ENCODE data around the gene VSIR.
A peak's percentile ranks its signal among the peaks of the same experiment; 100 is the strongest.

The VSIR gene

DNA sequence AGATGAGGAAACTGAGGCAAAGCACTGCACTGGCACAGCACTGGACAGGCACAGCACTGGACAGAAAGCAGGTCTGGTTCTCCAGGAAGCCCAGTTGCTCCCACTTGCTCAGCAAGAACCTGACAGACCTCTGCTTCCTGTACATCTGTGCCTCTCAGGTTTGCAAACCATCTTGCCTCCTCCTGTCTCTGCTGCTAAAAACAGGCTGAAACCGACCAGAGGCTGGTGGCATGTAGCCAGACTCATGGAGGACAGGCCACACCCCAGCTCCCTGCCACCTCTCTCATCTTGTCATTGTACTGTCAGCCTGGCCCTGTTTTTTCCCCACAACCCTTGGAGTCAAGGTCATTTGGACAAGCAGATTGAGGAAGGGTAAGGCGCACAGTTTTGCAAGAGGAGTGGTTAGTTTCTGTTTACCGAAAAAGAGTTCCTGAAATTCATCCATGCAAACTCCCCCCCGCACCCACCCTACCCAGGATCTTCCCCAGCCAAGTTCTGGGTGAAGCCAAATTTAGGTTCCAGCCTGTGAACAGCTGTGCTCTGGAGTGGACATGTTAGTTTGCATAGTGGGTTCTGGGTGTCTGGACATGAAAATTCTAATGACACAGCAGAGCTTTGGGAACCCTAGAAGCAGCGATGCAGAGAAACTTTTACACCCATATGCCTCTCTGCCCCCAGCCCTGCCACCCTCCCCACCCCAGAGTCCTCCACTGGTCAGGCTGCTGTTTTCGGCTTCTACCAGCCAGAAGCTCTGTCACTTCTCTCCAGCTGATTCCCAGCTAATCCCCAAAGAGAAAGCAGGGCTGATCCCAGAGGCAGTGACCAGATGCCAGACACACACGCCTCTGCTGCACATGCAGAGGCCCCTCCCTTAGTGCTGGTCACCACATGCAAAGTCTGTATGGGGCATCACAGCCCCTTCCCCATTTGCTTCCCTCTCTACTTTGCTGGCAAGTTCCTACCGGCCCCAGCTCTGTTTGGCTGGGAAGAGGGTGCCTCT, 45.3 kb downstream of the VSIR start:
- no peak for DNase-seq (ENCODE audit: low read depth)

DNA sequence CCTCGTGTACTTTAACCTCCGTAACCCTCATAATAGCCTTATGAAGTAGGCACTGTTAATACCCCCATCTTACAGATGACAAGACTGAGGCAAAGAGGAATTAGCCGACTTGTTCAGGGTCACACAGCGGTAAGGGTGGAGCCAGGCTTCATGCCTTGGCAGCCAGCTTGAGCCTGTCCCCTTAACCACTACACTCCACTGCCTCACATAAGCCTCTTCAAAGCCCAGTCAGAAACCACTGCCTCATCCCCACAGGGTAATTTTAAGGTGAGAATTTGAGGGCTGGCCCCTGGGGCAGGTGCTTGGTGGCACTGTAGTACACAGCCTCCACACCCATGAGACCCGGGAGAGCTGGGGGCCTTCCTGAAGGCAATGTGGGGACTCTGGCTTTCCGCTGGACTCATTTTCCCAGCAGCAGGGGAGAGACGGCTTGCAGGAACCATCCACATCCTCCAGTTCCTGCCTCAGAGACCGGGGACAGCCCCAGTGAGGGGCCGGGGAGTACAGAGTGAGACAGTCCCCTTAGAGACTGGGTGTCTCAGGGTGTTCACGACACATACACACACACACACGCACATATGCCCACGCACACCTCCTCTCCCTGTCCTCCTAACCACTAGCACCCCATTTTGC, 46.1 kb downstream of the VSIR start:
- no peak for DNase-seq (ENCODE audit: low read depth)

GRCh38 chr10:71726580-71727104, 46.7 kb downstream of the VSIR start:
- DNase-seq (ENCODE audit: low read depth), result no peak

GRCh38 chr10:71725998-71726579, 47.2 kb downstream of the VSIR start:
- peak; percentile 53 for DNase-seq (ENCODE audit: low read depth)

- DNase-seq (ENCODE audit: low read depth), result no peak
Measured at GRCh38 chr10:71725249-71725648, 48.1 kb downstream of the VSIR start.

GRCh38 chr10:71724539-71724938, 48.8 kb downstream of the VSIR start:
- no peak for DNase-seq (ENCODE audit: low read depth)

DNA sequence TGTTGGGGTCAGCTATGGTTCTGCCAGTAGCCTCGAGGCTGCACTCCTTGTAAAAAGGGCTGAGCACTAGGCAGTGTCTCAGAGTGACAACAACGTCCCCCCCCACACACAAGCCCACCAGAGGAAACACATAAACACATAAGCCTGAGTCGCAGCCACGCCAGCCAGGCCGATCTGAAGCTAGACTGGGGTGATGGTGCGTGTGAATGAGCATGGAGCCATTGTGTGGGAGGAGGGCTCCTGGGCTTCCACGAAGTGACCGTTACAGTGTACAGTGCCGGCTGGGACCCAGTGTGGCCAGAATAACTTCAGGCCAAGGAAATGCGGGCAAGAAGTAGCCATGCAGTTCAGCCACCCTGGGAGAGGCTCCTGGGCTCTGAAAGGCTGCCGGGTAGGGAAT, 50.0 kb downstream of the VSIR start:
- no peak for DNase-seq (ENCODE audit: low read depth)

GRCh38 chr10:71722849-71723248, 50.5 kb downstream of the VSIR start:
- no peak for DNase-seq (ENCODE audit: low read depth)

- no peak for DNase-seq (ENCODE audit: low read depth)
Measured at GRCh38 chr10:71721313-71721712, 52.0 kb downstream of the VSIR start.

GRCh38 chr10:71720288-71720687, 53.0 kb downstream of the VSIR start:
- no peak for DNase-seq (ENCODE audit: low read depth)

DNA sequence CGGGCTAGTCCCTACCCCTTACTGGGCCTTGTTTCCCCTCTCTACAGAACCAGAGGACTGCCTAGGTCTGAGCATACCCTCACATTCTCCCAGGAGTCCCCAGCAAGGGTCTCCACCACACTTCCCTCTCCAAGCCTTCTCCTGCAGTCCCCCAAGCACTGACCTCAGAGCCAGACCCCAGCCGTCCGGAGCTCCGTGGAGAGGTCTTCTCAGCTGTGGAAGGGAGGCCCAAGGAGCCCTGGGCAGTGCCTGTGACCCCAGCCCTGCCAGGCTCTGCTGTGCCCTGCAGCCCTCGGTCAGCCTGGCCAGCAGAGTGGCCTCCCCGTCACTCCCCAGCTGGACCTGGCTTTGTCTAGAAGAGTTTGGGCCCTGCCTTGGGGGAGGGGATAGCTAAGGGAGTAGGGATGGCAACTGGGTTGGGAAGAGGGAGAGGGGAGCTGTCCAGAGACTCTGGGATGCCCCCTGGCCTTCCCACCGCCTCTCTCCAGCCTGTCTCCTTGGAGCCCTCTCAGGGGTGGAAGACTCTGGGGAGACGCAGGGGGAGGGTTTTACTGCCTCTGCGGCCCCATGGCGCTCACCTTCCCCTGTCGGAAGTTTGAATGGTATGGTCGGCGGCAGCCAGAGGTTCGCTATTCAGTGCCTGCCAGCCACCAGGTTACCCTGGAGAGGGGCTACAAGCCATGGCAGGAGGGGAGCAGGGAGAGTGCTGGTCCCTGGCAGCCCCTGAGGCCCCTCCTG, 53.7 kb downstream of the VSIR start, which contains the start of gene C10orf105:
TSS of gene C10orf105 (minus strand) at position 315 of the 738 bp plus-strand sequence. CDS start 3,441 bp downstream, outside the sequence.
- DNase-seq (ENCODE audit: low read depth), result no peak

DNA sequence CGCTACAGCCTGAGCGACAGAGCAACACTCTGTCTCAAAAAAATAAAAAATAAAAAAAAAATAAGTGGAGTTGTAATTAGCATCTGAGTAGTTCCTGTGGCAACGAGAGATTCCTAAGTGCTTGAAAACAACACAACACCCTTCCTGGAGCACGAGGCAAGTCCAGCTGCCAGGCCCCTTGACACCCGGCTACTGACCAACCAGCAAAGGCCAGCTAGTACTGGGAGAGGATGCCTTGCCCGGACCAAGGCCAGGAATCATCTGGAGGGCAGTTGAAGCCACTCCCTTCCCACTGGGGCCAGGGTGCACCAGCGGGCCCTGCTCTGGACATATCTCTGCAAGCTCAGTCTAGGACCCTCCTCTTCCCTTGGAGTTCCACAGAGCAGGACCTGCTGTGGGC, 54.3 kb downstream of the VSIR start:
- no peak for DNase-seq (ENCODE audit: low read depth)

DNA sequence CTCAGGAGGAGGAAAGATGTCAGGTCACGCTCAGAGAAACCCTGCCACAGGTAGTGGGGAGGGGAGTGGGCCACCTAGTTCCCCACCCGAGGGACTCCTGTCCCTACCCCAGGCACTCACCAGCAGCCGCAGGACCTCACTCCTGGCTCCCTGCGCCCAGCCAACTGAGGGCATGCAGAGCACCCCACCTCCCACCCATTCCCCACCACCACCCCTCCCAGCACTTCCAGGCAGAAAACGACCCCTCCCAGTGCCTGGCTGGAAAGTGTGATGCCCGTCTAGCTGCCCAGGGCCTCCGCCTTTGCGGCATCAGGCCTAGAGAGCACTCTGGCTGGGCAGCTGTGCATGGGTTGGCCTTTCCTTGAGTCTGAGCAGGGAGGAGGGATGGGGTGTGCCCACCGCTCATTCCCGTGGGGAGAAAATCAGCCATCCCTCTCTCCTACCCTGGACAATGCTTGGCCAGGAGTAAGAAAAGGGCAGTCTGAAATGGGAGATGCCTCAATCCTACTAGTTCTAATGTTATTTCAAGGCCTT, 55.1 kb downstream of the VSIR start:
- DNase-seq (ENCODE audit: low read depth), result no peak

DNA sequence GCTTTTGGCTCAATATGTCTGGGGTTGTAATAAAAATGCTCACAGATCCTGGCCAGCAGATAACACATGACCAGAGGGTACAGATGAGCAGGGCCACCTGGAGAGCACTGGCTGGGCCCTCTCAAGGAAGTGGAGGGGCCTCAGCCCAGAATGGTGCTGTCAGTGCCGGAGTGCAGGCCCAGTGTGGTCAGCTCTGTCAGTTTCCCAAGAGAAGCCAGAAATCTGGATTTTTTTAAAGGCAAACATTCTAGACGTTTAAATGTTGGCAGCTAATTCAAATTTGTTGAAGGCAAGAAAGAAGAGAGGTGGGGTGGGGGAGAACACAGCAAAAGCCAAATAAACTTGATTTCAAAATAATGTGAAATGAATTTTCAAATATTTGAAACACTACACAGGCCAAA, 55.8 kb downstream of the VSIR start:
- DNase-seq (ENCODE audit: low read depth), result no peak

DNA sequence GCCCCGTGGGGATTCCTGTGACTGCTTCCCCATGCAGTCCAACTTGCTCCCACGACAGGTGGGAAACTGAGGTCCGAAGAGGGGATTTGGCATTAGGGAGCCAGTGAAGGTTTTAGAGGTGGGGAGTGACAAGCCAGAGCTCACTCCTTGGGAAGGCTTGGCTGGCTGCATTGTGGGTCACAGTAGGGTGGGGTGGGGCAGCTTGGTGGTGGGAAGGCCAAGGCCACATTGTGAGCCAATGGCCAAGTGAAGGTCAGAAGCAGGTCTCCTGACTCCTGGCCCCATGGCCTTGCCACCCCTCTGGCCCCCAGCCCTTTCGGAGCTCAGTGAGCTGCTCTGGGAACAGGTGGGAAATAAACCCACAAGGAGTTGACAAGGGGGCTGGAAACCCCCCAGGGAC, 56.3 kb downstream of the VSIR start:
- no peak for DNase-seq (ENCODE audit: low read depth)

DNA sequence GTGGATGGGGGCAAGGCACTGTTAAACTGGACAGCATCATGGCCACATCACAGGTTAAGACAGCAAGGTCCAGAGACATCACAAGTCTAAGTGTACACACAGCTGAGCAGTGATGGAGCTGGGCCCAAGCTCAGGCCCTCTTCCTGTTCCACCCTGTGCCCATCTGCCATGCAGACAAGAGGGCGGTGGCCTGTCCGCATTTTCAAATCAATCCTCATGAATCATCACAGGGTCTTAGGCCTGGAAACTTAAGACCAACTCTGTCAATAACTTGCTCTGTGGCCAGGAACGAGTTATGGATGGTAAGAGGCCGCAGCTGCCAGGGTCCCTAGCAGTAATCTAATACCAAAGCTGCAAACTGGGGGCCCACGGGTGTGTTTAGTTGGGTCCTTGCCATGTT, 56.9 kb downstream of the VSIR start:
- DNase-seq (ENCODE audit: low read depth), result no peak

DNA sequence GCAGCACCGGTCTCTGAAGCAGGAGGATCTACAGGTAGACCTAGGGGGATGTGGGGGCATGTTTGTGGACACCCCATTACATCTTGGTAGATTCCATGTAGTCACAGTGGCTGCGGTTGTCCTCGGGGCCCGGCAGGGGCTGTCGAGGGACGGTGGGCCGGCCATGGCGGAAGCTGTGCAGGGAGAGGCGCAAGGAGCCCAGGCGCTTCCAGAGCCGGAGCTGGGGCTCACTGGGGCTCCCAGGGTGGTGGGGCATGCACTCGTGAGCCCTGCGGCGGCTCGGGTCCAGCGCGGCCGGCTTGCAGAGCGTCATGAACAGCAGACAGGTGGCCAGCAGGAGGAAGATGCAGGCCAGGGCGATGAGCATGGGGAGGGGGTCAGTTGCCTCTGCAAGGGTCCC, 57.5 kb downstream of the VSIR start:
- DNase-seq (ENCODE audit: low read depth), result no peak

- no peak for DNase-seq (ENCODE audit: low read depth)
Measured at GRCh38 chr10:71715026-71715425, 58.3 kb downstream of the VSIR start.

- DNase-seq (ENCODE audit: low read depth), result no peak
Measured at GRCh38 chr10:71714592-71714991, 58.7 kb downstream of the VSIR start.

DNA sequence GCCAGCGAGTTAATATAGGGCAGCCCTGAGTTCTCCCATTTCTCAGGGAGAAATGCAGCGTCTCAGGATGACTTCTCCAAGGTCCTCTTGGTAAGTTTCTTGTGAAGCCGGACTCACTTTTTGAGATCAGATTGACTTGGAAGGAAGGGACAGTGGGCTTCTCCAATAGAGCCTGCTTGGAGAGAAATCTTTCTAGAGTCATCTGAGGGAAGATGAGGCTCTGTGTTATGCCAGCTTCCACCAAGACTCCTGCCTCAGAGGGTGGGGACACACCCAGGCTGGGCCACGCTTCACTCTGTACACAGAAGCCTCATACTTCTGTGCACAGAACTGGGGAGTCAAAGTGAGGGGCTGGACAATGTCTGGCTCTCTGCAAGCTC, 59.3 kb downstream of the VSIR start:
- no peak for DNase-seq (ENCODE audit: low read depth)

- no peak for DNase-seq (ENCODE audit: low read depth)
Measured at GRCh38 chr10:71713135-71714030, 59.9 kb downstream of the VSIR start.

Measured in stimulated activated CD8-positive, alpha-beta memory T cell treated with anti-CD3 and anti-CD28 coated beads, Interleukin-12 subunit alpha, Interleukin-12 subunit beta, amount 100 ng/mL, for 1 hour (primary cell).